Smooth muscle cell of the pulmonary artery (primary cell): ENCODE data around the gene FHDC1. TPM values are rescaled to one million over a fixed set of nuclear protein-coding genes. Genes with fewer than 3 reads are reported as not detected.

Experiments
- total RNA-seq: library from RNA; depleted of rRNA; stranded (reverse); fragments of >200 nt; gene quantifications from 2 replicates; pipeline ENCODE4 v1.2.3, GENCODE V29; 2014

FHDC1 gene, protein sequence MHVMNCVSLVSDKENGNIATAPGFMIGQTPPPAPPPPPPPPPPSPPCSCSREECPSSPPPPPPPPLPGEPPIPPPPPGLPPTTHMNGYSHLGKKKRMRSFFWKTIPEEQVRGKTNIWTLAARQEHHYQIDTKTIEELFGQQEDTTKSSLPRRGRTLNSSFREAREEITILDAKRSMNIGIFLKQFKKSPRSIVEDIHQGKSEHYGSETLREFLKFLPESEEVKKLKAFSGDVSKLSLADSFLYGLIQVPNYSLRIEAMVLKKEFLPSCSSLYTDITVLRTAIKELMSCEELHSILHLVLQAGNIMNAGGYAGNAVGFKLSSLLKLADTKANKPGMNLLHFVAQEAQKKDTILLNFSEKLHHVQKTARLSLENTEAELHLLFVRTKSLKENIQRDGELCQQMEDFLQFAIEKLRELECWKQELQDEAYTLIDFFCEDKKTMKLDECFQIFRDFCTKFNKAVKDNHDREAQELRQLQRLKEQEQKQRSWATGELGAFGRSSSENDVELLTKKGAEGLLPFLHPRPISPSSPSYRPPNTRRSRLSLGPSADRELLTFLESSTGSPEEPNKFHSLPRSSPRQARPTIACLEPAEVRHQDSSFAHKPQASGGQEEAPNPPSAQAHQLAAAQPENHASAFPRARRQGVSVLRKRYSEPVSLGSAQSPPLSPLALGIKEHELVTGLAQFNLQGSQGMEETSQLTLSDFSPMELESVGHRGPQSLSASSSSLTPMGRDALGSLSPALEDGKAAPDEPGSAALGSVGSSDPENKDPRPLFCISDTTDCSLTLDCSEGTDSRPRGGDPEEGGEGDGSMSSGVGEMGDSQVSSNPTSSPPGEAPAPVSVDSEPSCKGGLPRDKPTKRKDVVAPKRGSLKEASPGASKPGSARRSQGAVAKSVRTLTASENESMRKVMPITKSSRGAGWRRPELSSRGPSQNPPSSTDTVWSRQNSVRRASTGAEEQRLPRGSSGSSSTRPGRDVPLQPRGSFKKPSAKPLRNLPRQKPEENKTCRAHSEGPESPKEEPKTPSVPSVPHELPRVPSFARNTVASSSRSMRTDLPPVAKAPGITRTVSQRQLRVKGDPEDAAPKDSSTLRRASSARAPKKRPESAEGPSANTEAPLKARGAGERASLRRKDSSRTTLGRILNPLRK
- total RNA-seq: 0.20 and 0.26 TPM in 2 replicates

DNA sequence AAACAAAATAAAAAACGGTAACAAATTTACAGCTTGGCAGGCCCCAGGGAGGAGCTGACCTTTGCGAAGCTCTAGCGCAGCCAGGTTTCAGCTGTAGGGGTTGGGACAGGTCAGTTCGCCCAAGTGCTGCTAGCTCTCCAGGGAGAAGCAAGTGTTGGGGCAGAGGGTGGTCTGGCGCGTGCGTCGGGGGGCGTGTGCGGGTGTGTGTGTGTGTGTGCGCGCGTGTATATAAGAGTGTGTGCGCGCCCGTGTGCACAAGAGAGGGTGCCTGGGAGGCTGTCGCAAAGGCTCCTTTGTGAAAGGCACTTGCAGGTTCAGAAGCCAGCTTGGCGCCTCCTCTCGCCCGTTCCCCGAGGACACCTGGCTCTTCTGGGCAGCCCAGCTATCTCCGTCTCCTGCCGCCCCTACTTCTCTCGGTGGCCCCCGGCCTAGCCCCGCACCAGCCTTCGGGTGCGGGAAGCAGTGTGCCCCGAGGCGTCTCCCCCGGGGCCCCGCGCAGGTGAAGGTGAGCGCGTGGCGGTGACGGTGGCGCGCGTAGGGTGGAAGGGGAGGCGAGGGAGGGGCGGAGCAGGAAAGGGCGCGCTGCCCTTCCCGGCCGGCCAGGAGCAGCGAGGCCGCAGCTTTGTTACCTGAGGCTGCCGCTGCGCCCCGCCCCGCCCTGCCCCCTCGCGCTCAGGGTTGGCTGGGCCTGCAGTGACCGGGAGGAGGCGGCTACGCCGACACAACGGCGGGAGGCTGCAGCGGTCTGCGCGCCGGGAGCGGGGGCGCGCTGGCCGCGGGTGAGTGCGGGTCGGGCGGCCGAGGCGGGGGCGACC is at the start of gene FHDC1:
Gene FHDC1, plus strand, starts transcription at position 693 of the 815 bp plus-strand sequence. CDS start 6,735 bp downstream, outside the sequence.

Other genes starting within 250 kb of the FHDC1 start
- 0.26 and 0.43 TPM in 2 replicates for gene TIGD4, start 156.6 kb upstream of the FHDC1 start, total RNA-seq
- 33.5 and 45.5 TPM in 2 replicates for gene ARFIP1, start 156.4 kb upstream of the FHDC1 start, total RNA-seq